Body of pancreas (tissue), 4 donors: ENCODE data around the gene PRSS12. TPM values are rescaled to one million over a fixed set of nuclear protein-coding genes. Genes with fewer than 3 reads are reported as not detected.
"Not testable (repeated sequence)": the region's sequence is repeated elsewhere in the genome, so short reads cannot be mapped to it uniquely, and the experiment has no call there.

Source experiments
- ATAC-seq: fragments of 150-250 bp; one replicate; pipeline ENCODE4 v1.9.1; 2016
- DNase-seq, 4 donors: peaks; one replicate each; pipeline ENCODE4 v3.0.0-alpha.2; 2019
- H3K27ac ChIP-seq, 4 donors: fragments of 200-600 bp; sonication (generic); 1 replicate in 3 of 4; 2 replicates in 1 of 4; pipeline versions ENCODE4 v1.5.1 to v1.6.1; 2016 to 2019; ENCODE audit warnings: mild to moderate bottlenecking in 1 of 4, mixed read lengths in 1 of 4, moderate library complexity in 1 of 4
- H3K27me3 ChIP-seq, 2 donors: fragments of 200-600 bp; sonication (generic); one replicate each; pipeline ENCODE4 v1.6.0; 2016; ENCODE audit warnings: mild to moderate bottlenecking in 1 of 2
- H3K36me3 ChIP-seq, 2 donors: fragments of 200-600 bp; sonication (generic); replicated peaks in 1 of 2; 2 replicates each; pipeline ENCODE4 v1.5.1; 2016; ENCODE audit warnings: low read depth in 2 of 2; ENCODE audit not compliant: insufficient read depth in 1 of 2
- H3K4me1 ChIP-seq: fragments of 200-600 bp; sonication (generic); one replicate; pipeline ENCODE4 v1.6.0; 2016
- H3K4me3 ChIP-seq, 2 donors: fragments of 200-600 bp; sonication (generic); 1 replicate in 1 of 2; 2 replicates in 1 of 2; pipeline ENCODE4 v1.5.1; 2016 to 2019
- H3K9me3 ChIP-seq, 3 donors: fragments of 200-600 bp; sonication (generic); 1 replicate in 2 of 3; 2 replicates in 1 of 3; pipeline ENCODE4 v1.5.1; 2016
- CTCF ChIP-seq, 7 experiments: fragments of 450-650 bp in 4 of 7; fragments of 200-600 bp in 3 of 7; sonication (generic) in 3 of 7; IDR thresholded peaks; one replicate each; pipeline ENCODE4 v1.5.1; 2016 to 2019; ENCODE audit warnings: antibody characterized with exemption in 7 of 7
- POLR2A ChIP-seq, 3 donors: fragments of 450-650 bp; IDR thresholded peaks; one replicate each; pipeline ENCODE4 v1.6.1; 2016; ENCODE audit warnings: antibody characterized with exemption in 3 of 3, mild to moderate bottlenecking in 2 of 3
- WGBS, 2 donors: methylation state at CpG; one replicate each; pipeline ENCODE4 v1.1.5; 2017; 5-methylcytosine and 5-hydroxymethylcytosine counted together
- intact Hi-C: fragments of 100-400 bp; cut with DNase I; formaldehyde crosslinking; loops from one replicate; pipeline ENCODE4 v1.15.1; 2023
- total RNA-seq, 2 donors: library from RNA; depleted of rRNA; stranded (reverse); fragments of >200 nt; gene quantifications; one replicate each; pipeline ENCODE4 v1.1.0, GENCODE V29; 2016

The PRSS12 gene
- total RNA-seq, 2 donors from 2014 or later = 12.2 to 15.8 TPM

GRCh38 chr4:118308306-118309030 is 44.3 kb downstream of the PRSS12 start:
- WGBS, 2 donors = 72% methylated on average over 4 of the region's 4 CpGs
- no peaks in the 10 kb centered on the region for H3K4me1 ChIP-seq
- intact Hi-C loops = no loop called here
- H3K9me3 ChIP-seq = no peaks in the 10 kb centered on the region
- no peaks in the 10 kb centered on the region for H3K27me3 ChIP-seq
- no peaks in the 10 kb centered on the region for H3K36me3 ChIP-seq
- TF ChIP-seq CTCF (IDR thresholded peaks at IDR 0.05) (no peak), POLR2A (IDR thresholded peaks at IDR 0.05) (no peak)
- H3K27ac ChIP-seq = no peak overlapping the region
- ATAC-seq (no peak), DNase-seq (no peak)
- no peak overlapping the region for H3K4me3 ChIP-seq

GRCh38 chr4:118307643-118308042 is 45.2 kb downstream of the PRSS12 start:
- no peak for ATAC-seq
- 79 to 85% methylated on average over 2 of the region's 2 CpGs for WGBS, 2 donors
- TF ChIP-seq CTCF (IDR thresholded peaks at IDR 0.05) (no peak), POLR2A (IDR thresholded peaks at IDR 0.05) (no peak)
- no peaks in the 10 kb centered on the region for H3K9me3 ChIP-seq
- no peaks in the 10 kb centered on the region for H3K36me3 ChIP-seq
- intact Hi-C loops = no loop called here
- no peak overlapping the region for H3K4me3 ChIP-seq
- H3K4me1 ChIP-seq = no peaks in the 10 kb centered on the region
- no peak for DNase-seq
- H3K27ac ChIP-seq = no peak overlapping the region
- no peaks in the 10 kb centered on the region for H3K27me3 ChIP-seq

GRCh38 chr4:118299619-118300018 is 53.2 kb downstream of the PRSS12 start:
- intact Hi-C loops, H3K36me3 ChIP-seq, H3K27me3 ChIP-seq, H3K27ac ChIP-seq, DNase-seq, H3K4me3 ChIP-seq, ATAC-seq, H3K4me1 ChIP-seq, H3K9me3 ChIP-seq: not testable (repeated sequence)
- 97 to 99% methylated on average over 6 of the region's 6 CpGs for WGBS, 2 donors

- 62 to 63% methylated on average over 1 of the region's 1 CpG for WGBS, 2 donors
- ATAC-seq = no peak
- Histone ChIP-seq H3K4me3 (no peak overlapping the region), H3K27me3 (no peaks in the 10 kb centered on the region), H3K36me3 (no peaks in the 10 kb centered on the region), H3K27ac (no peak overlapping the region), H3K4me1 (no peaks in the 10 kb centered on the region), H3K9me3 (no peaks in the 10 kb centered on the region)
- TF ChIP-seq POLR2A (IDR thresholded peaks at IDR 0.05) = no peak
- TF ChIP-seq CTCF (IDR thresholded peaks at IDR 0.05) = no peak
- no peak for DNase-seq
- intact Hi-C loops = no loop called here
Measured at GRCh38 chr4:118296729-118297128, 56.1 kb downstream of the PRSS12 start.

GRCh38 chr4:118290951-118291350 is 61.9 kb downstream of the PRSS12 start:
- Histone ChIP-seq H3K36me3 (no peaks in the 10 kb centered on the region), H3K27me3 (no peaks in the 10 kb centered on the region), H3K4me3 (no peak overlapping the region), H3K27ac (no peak overlapping the region), H3K9me3 (no peaks in the 10 kb centered on the region), H3K4me1 (no peaks in the 10 kb centered on the region)
- no peak for DNase-seq
- WGBS, 2 donors = 83 to 85% methylated on average over 2 of the region's 2 CpGs
- intact Hi-C loops = no loop called here
- no peak for ATAC-seq
- no peak for TF ChIP-seq CTCF (IDR thresholded peaks at IDR 0.05)
- no peak for TF ChIP-seq POLR2A (IDR thresholded peaks at IDR 0.05)
